Stomach (tissue), 4 donors: ENCODE data around the gene FOXI1.

Source experiments
- EP300 ChIP-seq: sonication (generic); formaldehyde crosslinking; IDR thresholded peaks from one replicate; pipeline ENCODE4 v1.6.1; 2017; ENCODE audit warnings: antibody characterized with exemption
- TF ChIP-seq, protein P1 (sequence below), 7 experiments: fragments of 450-650 bp in 4 of 7; fragments of 200-600 bp in 3 of 7; sonication (generic) in 3 of 7; IDR thresholded peaks; one replicate each; pipeline ENCODE4 v1.5.1; 2016 to 2019; ENCODE audit warnings: antibody characterized with exemption in 7 of 7, control low read depth in 2 of 7, mild to moderate bottlenecking in 1 of 7

DNA sequence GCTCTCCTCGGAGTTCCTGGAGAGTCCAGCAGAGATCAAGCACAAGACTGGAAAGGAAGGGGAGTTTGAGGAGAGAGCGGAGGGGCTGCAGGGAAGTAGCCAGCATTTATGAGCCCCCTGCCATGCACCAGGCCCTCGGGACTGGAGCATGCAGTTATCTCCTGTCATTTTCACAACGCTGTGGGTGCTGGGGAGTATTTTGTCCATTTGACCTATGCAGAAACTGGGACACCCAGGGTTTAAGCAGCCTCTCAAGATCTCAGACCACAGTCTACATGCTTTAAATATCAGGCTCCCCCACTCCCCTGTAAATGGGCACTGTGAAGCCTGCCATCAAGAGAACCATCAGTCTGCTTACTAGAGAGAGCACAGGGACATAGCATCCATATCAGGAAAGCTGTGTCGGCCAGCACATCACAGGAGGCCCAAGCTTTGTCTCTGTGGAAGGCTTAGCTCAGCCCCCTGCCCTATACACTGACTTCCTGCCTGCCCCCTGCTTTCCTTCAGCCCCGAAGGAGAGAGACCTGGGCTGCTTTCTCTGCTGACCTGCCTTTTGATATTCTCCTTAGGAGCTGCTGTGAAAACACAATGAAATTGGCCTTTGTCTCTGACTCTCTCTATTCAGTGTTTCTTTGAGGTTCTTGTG, 7.3 kb downstream of the FOXI1 start:
- TF ChIP-seq, protein P1, sequence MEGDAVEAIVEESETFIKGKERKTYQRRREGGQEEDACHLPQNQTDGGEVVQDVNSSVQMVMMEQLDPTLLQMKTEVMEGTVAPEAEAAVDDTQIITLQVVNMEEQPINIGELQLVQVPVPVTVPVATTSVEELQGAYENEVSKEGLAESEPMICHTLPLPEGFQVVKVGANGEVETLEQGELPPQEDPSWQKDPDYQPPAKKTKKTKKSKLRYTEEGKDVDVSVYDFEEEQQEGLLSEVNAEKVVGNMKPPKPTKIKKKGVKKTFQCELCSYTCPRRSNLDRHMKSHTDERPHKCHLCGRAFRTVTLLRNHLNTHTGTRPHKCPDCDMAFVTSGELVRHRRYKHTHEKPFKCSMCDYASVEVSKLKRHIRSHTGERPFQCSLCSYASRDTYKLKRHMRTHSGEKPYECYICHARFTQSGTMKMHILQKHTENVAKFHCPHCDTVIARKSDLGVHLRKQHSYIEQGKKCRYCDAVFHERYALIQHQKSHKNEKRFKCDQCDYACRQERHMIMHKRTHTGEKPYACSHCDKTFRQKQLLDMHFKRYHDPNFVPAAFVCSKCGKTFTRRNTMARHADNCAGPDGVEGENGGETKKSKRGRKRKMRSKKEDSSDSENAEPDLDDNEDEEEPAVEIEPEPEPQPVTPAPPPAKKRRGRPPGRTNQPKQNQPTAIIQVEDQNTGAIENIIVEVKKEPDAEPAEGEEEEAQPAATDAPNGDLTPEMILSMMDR (IDR thresholded peaks at IDR 0.05): no peak
- TF ChIP-seq EP300: no peak
